H1 (cell line): ENCODE data around the gene ZMIZ1. TPM values are rescaled to one million over a fixed set of nuclear protein-coding genes. Genes with fewer than 3 reads are reported as not detected.

Experiments
- CTCF ChIA-PET: fragments of 300-600 bp; sonication (Branson Sonifier 250); formaldehyde crosslinking; loops from one replicate; lab custom pipeline; 2021; ENCODE audit not compliant: partially characterized antibody; lab: Charles Lee
- POLR2A ChIA-PET: fragments of 300-600 bp; sonication (Branson Sonifier 250); formaldehyde crosslinking; loops from one replicate; lab custom pipeline; 2021; ENCODE audit warnings: inconsistent platforms; ENCODE audit not compliant: partially characterized antibody; lab: Charles Lee
- DNase-seq, 2 experiments: peaks; one replicate each; pipeline versions ENCODE4 v3.0.0 to v3.0.0-alpha.2; 2010 to 2022; ENCODE audit warnings: low spot score in 2 of 2, low read depth in 1 of 2, mixed read lengths in 1 of 2
- FAIRE-seq: peaks from 2 replicates; lab custom pipeline; 2011; peaks lifted over from hg19 to GRCh38; lab: Jason Lieb, UNC
- H2AFZ ChIP-seq: 2 replicates; pipeline ENCODE4 v1.8.1; 2012; ENCODE audit warnings: low read length, inconsistent platforms
- H2AK5ac ChIP-seq: 2 replicates; pipeline ENCODE4 v1.6.1; 2013; ENCODE audit warnings: low read depth, low read length
- H2BK120ac ChIP-seq: replicated peaks from 2 replicates; pipeline ENCODE3; 2013; ENCODE audit warnings: low read depth, low read length, inconsistent platforms
- H2BK12ac ChIP-seq: 2 replicates; pipeline ENCODE4 v1.6.1; 2013; ENCODE audit warnings: low read depth, low read length
- H2BK15ac ChIP-seq: 2 replicates; pipeline ENCODE4 v1.6.1; 2013; ENCODE audit warnings: low read length
- H2BK20ac ChIP-seq: 2 replicates; pipeline ENCODE4 v1.6.1; 2013; ENCODE audit warnings: low read length
- H2BK5ac ChIP-seq: 2 replicates; pipeline ENCODE4 v1.6.1; 2013; ENCODE audit warnings: low read depth, low read length
- H3K14ac ChIP-seq: 2 replicates; pipeline ENCODE4 v1.6.1; 2013; ENCODE audit warnings: inconsistent platforms; ENCODE audit not compliant: insufficient read length
- H3K18ac ChIP-seq: 2 replicates; pipeline ENCODE4 v1.6.1; 2013; ENCODE audit warnings: low read length; ENCODE audit errors: extremely low read depth
- H3K23ac ChIP-seq: 2 replicates; pipeline ENCODE4 v1.6.1; 2013; ENCODE audit warnings: inconsistent platforms; ENCODE audit not compliant: insufficient read length
- H3K23me2 ChIP-seq: 2 replicates; pipeline ENCODE4 v1.6.1; 2013; ENCODE audit warnings: low read depth, low read length
- H3K27ac ChIP-seq: 2 replicates; pipeline ENCODE4 v1.6.1; 2011; ENCODE audit warnings: low read depth, low read length, inconsistent platforms
- H3K27me3 ChIP-seq, 4 experiments: replicated peaks in 1 of 4; 1 replicate in 1 of 4; 2 replicates in 3 of 4; pipeline versions ENCODE4 v1.6.1 to v1.8.1; 2011 to 2013; ENCODE audit warnings: low read length in 3 of 4, mild to moderate bottlenecking in 3 of 4, inconsistent platforms in 2 of 4, mixed read lengths in 2 of 4, moderate library complexity in 1 of 4; ENCODE audit not compliant: control insufficient read depth in 3 of 4, insufficient read depth in 3 of 4; ENCODE audit errors: extremely low read depth in 1 of 4
- H3K36me3 ChIP-seq, 4 experiments: 2 replicates each; pipeline versions ENCODE4 v1.6.1 to v1.8.1; 2011 to 2013; ENCODE audit warnings: mild to moderate bottlenecking in 4 of 4, low read length in 3 of 4, moderate library complexity in 2 of 4, control low read depth in 1 of 4, inconsistent platforms in 1 of 4; ENCODE audit not compliant: insufficient read depth in 4 of 4, control insufficient read depth in 2 of 4
- H3K4ac ChIP-seq: replicated peaks from 2 replicates; pipeline ENCODE3; 2013; ENCODE audit warnings: low read length, low read depth, mixed read lengths, inconsistent platforms; ENCODE audit not compliant: insufficient read length
- H3K4me1 ChIP-seq, 4 experiments: replicated peaks in 1 of 4; 1 replicate in 1 of 4; 2 replicates in 3 of 4; pipeline versions ENCODE4 v1.6.1 to v1.8.1; 2011 to 2013; ENCODE audit warnings: low read length in 3 of 4, inconsistent platforms in 2 of 4, mixed read lengths in 1 of 4; ENCODE audit not compliant: insufficient read depth in 4 of 4, control insufficient read depth in 3 of 4
- H3K4me2 ChIP-seq, 2 experiments: 2 replicates each; pipeline versions ENCODE4 v1.6.1 to v1.8.1; 2011 to 2013; ENCODE audit warnings: low read depth in 2 of 2, low read length in 2 of 2, control low read depth in 1 of 2, inconsistent platforms in 1 of 2, mild to moderate bottlenecking in 1 of 2; ENCODE audit not compliant: insufficient read depth in 1 of 2
- H3K4me3 ChIP-seq, 4 experiments: fragments of 200-600, 300-600 bp in 1 of 4; sonication (generic), shearing (Covaris generic), sonication (Bioruptor Twin) in 1 of 4; 2 replicates each; pipeline versions ENCODE4 v1.5.1 to v1.8.1; 2011 to 2016; ENCODE audit warnings: low read length in 4 of 4, low read depth in 3 of 4, control low read depth in 2 of 4, inconsistent platforms in 2 of 4, mild to moderate bottlenecking in 2 of 4, mixed read lengths in 1 of 4, moderate library complexity in 1 of 4; ENCODE audit not compliant: insufficient read depth in 2 of 4; ENCODE audit errors: extremely low read depth in 1 of 4
- H3K56ac ChIP-seq: replicated peaks from 2 replicates; pipeline ENCODE3; 2013; ENCODE audit warnings: low read depth, mild to moderate bottlenecking, mixed read lengths, low read length, inconsistent platforms; ENCODE audit not compliant: insufficient read length
- H3K79me1 ChIP-seq: 2 replicates; pipeline ENCODE4 v1.6.1; 2013; ENCODE audit warnings: low read depth, low read length, control low read depth
- H3K79me2 ChIP-seq, 2 experiments: 2 replicates each; pipeline versions ENCODE4 v1.6.1 to v1.8.1; 2012 to 2013; ENCODE audit warnings: low read length in 2 of 2, mild to moderate bottlenecking in 2 of 2, inconsistent platforms in 1 of 2; ENCODE audit not compliant: insufficient read depth in 2 of 2, control insufficient read depth in 1 of 2
- H3K9ac ChIP-seq, 4 experiments: replicated peaks in 1 of 4; 1 replicate in 1 of 4; 2 replicates in 3 of 4; pipeline versions ENCODE4 v1.6.1 to v1.8.1; 2011 to 2013; ENCODE audit warnings: low read depth in 3 of 4, low read length in 3 of 4, control low read depth in 2 of 4, mild to moderate bottlenecking in 2 of 4, moderate library complexity in 2 of 4, inconsistent platforms in 1 of 4; ENCODE audit errors: extremely low read depth in 1 of 4
- H3K9me3 ChIP-seq, 2 experiments: 2 replicates each; pipeline versions ENCODE4 v1.6.1 to v1.8.1; 2012 to 2013; ENCODE audit warnings: mild to moderate bottlenecking in 2 of 2, moderate library complexity in 2 of 2, control low read depth in 1 of 2, inconsistent platforms in 1 of 2, low read depth in 1 of 2, low read length in 1 of 2, mixed read lengths in 1 of 2; ENCODE audit not compliant: insufficient read depth in 2 of 2
- H4K20me1 ChIP-seq, 2 experiments: replicated peaks in 1 of 2; 2 replicates each; pipeline versions ENCODE3 to v1.8.1; 2011 to 2013; ENCODE audit warnings: inconsistent platforms in 2 of 2, low read length in 2 of 2, mild to moderate bottlenecking in 1 of 2; ENCODE audit not compliant: insufficient read depth in 2 of 2, control insufficient read depth in 1 of 2
- H4K5ac ChIP-seq: 2 replicates; pipeline ENCODE4 v1.6.1; 2013; ENCODE audit warnings: low read length, low read depth, mixed read lengths, inconsistent platforms; ENCODE audit not compliant: insufficient read length
- H4K8ac ChIP-seq: 2 replicates; pipeline ENCODE4 v1.8.0; 2013; ENCODE audit warnings: mild to moderate bottlenecking, moderate library complexity, low read length, inconsistent platforms; ENCODE audit not compliant: insufficient read depth; ENCODE audit errors: extremely low read depth
- H4K91ac ChIP-seq: replicated peaks from 2 replicates; pipeline ENCODE3; 2013; ENCODE audit warnings: low read length, mixed read lengths, inconsistent platforms; ENCODE audit not compliant: insufficient read length
- EGR1 ChIP-seq: IDR thresholded peaks from 2 replicates; pipeline ENCODE4 v1.6.1; 2011; ENCODE audit warnings: low read depth, low read length, borderline replicate concordance
- GTF2F1 ChIP-seq: IDR thresholded peaks from 2 replicates; pipeline ENCODE4 v1.6.1; 2012; ENCODE audit warnings: low read depth, low read length, improper control_type of control experiment, borderline replicate concordance
- HDAC6 ChIP-seq: IDR thresholded peaks from one replicate; pipeline ENCODE4 v1.7.1; 2012; ENCODE audit warnings: low read depth, mild to moderate bottlenecking, inconsistent platforms, low read length, moderate library complexity
- JUN ChIP-seq: IDR thresholded peaks from 2 replicates; pipeline ENCODE4 v1.6.1; 2011; ENCODE audit warnings: low read depth, mild to moderate bottlenecking, improper control_type of control experiment, low read length
- RAD21 ChIP-seq, 2 experiments: IDR thresholded peaks in 1 of 2; conservative IDR thresholded peaks in 1 of 2; 2 replicates each; pipeline ENCODE4 v1.6.1; 2011; ENCODE audit warnings: low read depth in 2 of 2, low read length in 2 of 2, improper control_type of control experiment in 1 of 2, inconsistent platforms in 1 of 2, mild to moderate bottlenecking in 1 of 2, moderate library complexity in 1 of 2
- RFX5 ChIP-seq: IDR thresholded peaks from 2 replicates; pipeline ENCODE4 v1.6.1; 2011; ENCODE audit warnings: low read depth, low read length, improper control_type of control experiment, borderline replicate concordance
- SIRT6 ChIP-seq: IDR thresholded peaks from one replicate; pipeline ENCODE4 v1.7.1; 2012; ENCODE audit warnings: low read length, inconsistent platforms
- TAF1 ChIP-seq: IDR thresholded peaks from 2 replicates; pipeline ENCODE4 v1.6.1; 2011; ENCODE audit warnings: mild to moderate bottlenecking, low read depth, low read length
- WGBS, 2 experiments: shearing (Covaris generic) in 1 of 2; methylation state at CpG; one replicate each; pipeline versions ENCODE4 v1.1.6 to v1.1.7; 2013 to 2015; ENCODE audit warnings: low lambda C conversion rate in 2 of 2, mixed read lengths in 2 of 2, inconsistent platforms in 1 of 2, low coverage in 1 of 2, missing lambda C conversion rate in 1 of 2; ENCODE audit not compliant: insufficient replicate concordance in 2 of 2, insufficient coverage in 1 of 2, insufficient read length in 1 of 2; ENCODE audit errors: extremely low coverage in 1 of 2, missing lambda C conversion rate in 1 of 2; 5-methylcytosine and 5-hydroxymethylcytosine counted together
- polyA plus RNA-seq, 7 experiments: library from polyadenylated mRNA; depleted of rRNA in 3 of 7; stranded (reverse) in 5 of 7; unstranded in 2 of 7; fragments of >200 nt in 5 of 7; fragments of 200-250 nt in 2 of 7; gene quantifications; 1 replicate in 5 of 7; 2 replicates in 1 of 7; 4 replicates in 1 of 7; pipeline versions ENCODE4 v1.2.1 to v1.2.3, GENCODE V29; 2011 to 2013; ENCODE audit warnings: missing spikeins in 2 of 7, mixed read lengths in 2 of 7
- total RNA-seq: library from RNA; stranded (reverse); fragmentation: NEBNext Ultra II Directional; extraction: Animal tissue kit (Norgen Biotek cat#: 25700); gene quantifications from 2 replicates; pipeline ENCODE4 v1.2.1, GENCODE V29; 2021
- TF ChIP-seq, protein P1 (sequence below): IDR thresholded peaks from 2 replicates; pipeline ENCODE4 v1.6.1; 2012; ENCODE audit warnings: low read length, inconsistent platforms

Gene ZMIZ1
- total and polyA plus RNA-seq, 2 of the 8 experiments (the other 6 are each of a cell fraction or from before 2014, with no cell fraction given), result 8.1 to 28.0 TPM

- H3K27ac ChIP-seq, result peak overlapping the region; percentile 59
- H2AK5ac ChIP-seq, result no peak overlapping the region
- 0 out of 2 replicates have a peak overlapping the region, but pooled peaks have one; percentile 68 for H2BK5ac ChIP-seq
- no peak overlapping the region for H2BK120ac ChIP-seq
- H3K4ac ChIP-seq, result no peak overlapping the region
- peaks cover 0 to 2% (median 0%) of the 10 kb centered on the region in 4 experiments; a peak in 3 of 8 replicates for H3K36me3 ChIP-seq
- H3K18ac ChIP-seq, result peak overlapping the region; percentile 66
- DNase-seq (no peak), FAIRE-seq (no peak)
- H3K9ac ChIP-seq, result no peak overlapping the region
- no peak overlapping the region for H2AFZ ChIP-seq
- WGBS, 2 experiments, result 76% methylated on average over 7 of the region's 7 CpGs; no CpG with 5 or more reads in 1 of the 2 experiments
- no peak overlapping the region for H3K14ac ChIP-seq
- 0 out of 2 replicates have a peak overlapping the region, but pooled peaks have one; percentile 71 for H2BK12ac ChIP-seq
- POLR2A ChIA-PET, result interaction anchor here (1.3 to 2.1 kb wide), 2 partner anchors 9 to 11 kb away, joined by 4 read pairs; no protein-coding TSS in a partner anchor
- no peak overlapping the region for H4K91ac ChIP-seq
- peaks cover 12 to 13% of the 10 kb centered on the region in 2 experiments for H4K20me1 ChIP-seq
- peaks cover 2% of the 10 kb centered on the region for H3K79me1 ChIP-seq
- H2BK20ac ChIP-seq, result no peak overlapping the region
- CTCF ChIA-PET, result interaction anchor here (0.6 to 32.0 kb wide), 10 partner anchors 9 to 143 kb away, joined by 3 to 396 read pairs (median 4); no protein-coding TSS in a partner anchor
- no peak overlapping the region for H3K56ac ChIP-seq
- 0 out of 2 replicates have a peak overlapping the region, but pooled peaks have one; percentile 72 for H2BK15ac ChIP-seq
- H3K23me2 ChIP-seq, result no peaks in the 10 kb centered on the region; the same call in 1 of the 2 replicates
- peak overlapping the region in 1 of 2 experiments; percentile 17; a peak in 1 of 4 replicates for H3K4me2 ChIP-seq
- no peak overlapping the region; the same call in 1 of the 2 replicates for H4K8ac ChIP-seq
- no peaks in the 10 kb centered on the region for H3K9me3 ChIP-seq
- H3K79me2 ChIP-seq, result no peaks in the 10 kb centered on the region; a peak in 1 of 4 replicates
- H3K4me3 ChIP-seq, result no peak overlapping the region
- no peaks in the 10 kb centered on the region; a peak in 1 of 7 replicates for H3K27me3 ChIP-seq
- H4K5ac ChIP-seq, result no peak overlapping the region
- peaks cover 14 to 27% (median 21%) of the 10 kb centered on the region in 4 experiments for H3K4me1 ChIP-seq
- H3K23ac ChIP-seq, result no peak overlapping the region
- TF ChIP-seq SIRT6 (no peak), RFX5 (no peak), GTF2F1 (no peak), EGR1 (no peak), RAD21 (IDR thresholded peaks at IDR 0.05 in 1 of 2, conservative IDR thresholded peaks at IDR 0.05 in 1 of 2; ENCODE audit: low read depth in 2 of 2, low read length in 2 of 2) (peak; percentile 3 to 28; a peak in 2 of 4 replicates), HDAC6 (no peak), TAF1 (no peak), JUN (no peak)
- TF ChIP-seq, protein P1, sequence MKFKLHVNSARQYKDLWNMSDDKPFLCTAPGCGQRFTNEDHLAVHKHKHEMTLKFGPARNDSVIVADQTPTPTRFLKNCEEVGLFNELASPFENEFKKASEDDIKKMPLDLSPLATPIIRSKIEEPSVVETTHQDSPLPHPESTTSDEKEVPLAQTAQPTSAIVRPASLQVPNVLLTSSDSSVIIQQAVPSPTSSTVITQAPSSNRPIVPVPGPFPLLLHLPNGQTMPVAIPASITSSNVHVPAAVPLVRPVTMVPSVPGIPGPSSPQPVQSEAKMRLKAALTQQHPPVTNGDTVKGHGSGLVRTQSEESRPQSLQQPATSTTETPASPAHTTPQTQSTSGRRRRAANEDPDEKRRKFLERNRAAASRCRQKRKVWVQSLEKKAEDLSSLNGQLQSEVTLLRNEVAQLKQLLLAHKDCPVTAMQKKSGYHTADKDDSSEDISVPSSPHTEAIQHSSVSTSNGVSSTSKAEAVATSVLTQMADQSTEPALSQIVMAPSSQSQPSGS, result no peak
These were observed 110.6 kb downstream of the ZMIZ1 start for GRCh38 chr10:79179164-79179956.
